HepG2 (cell line): ENCODE results near the gene GALR1. TPM values are rescaled to one million over a fixed set of nuclear protein-coding genes. Genes with fewer than 3 reads are reported as not detected.

Experiments
- ATAC-seq: fragments of 200-7000 bp; cut with Tn5 transposase; 3 replicates; pipeline ENCODE4 v1.9.1; 2020; ENCODE audit warnings: mild to moderate bottlenecking, moderate library complexity
- BruUV-seq: library from RNA; stranded (reverse); fragments of 400-500 nt; replicated peaks from 2 replicates; lab custom pipeline; 2021; lab: Mats Ljungman, UMichigan
- CTCF ChIA-PET: fragments of 300-600 bp; formaldehyde crosslinking; extraction: SDS; loops from one replicate; lab custom pipeline; 2021; ENCODE audit warnings: low total read pairs, inconsistent platforms, low intra/inter-chr PET ratio; lab: Yijun Ruan, JAX
- POLR2A ChIA-PET: fragments of 350-600 bp; sonication (Branson Sonifier 250); formaldehyde crosslinking; loops from one replicate; lab custom pipeline; 2020; ENCODE audit warnings: antibody characterized with exemption, inconsistent platforms; lab: Yijun Ruan, JAX
- DNase-seq: peaks from one replicate; pipeline ENCODE4 v3.0.0-alpha.2; 2015; ENCODE audit warnings: low spot score
- FAIRE-seq: peaks from 3 replicates; lab custom pipeline; 2011; peaks lifted over from hg19 to GRCh38; lab: Jason Lieb, UNC
- H2AFZ ChIP-seq: one replicate; pipeline ENCODE4 v1.6.1; 2011; ENCODE audit warnings: low read length, inconsistent platforms
- H3K27ac ChIP-seq: fragments of 300-600 bp; 3 replicates; pipeline ENCODE4 v1.8.0; 2011; ENCODE audit warnings: mixed run types, mild to moderate bottlenecking, mixed read lengths, low read length, inconsistent platforms; ENCODE audit not compliant: insufficient read depth; ENCODE audit errors: extremely low read length
- H3K27me3 ChIP-seq, 2 experiments: fragments of 200-600 bp in 1 of 2; 2 replicates in 1 of 2; 3 replicates in 1 of 2; pipeline versions ENCODE4 v1.6.0 to v1.8.0; 2011; ENCODE audit warnings: low read length in 2 of 2, mild to moderate bottlenecking in 2 of 2, moderate library complexity in 2 of 2, inconsistent platforms in 1 of 2; ENCODE audit not compliant: insufficient read depth in 2 of 2, control insufficient read depth in 1 of 2
- H3K36me3 ChIP-seq, 2 experiments: fragments of 200-600 bp in 1 of 2; replicated peaks in 1 of 2; 2 replicates in 1 of 2; 3 replicates in 1 of 2; pipeline versions ENCODE4 v1.5.1 to v1.8.0; 2011; ENCODE audit warnings: low read length in 2 of 2, inconsistent platforms in 1 of 2; ENCODE audit not compliant: insufficient read depth in 2 of 2, control insufficient read depth in 1 of 2
- H3K4me1 ChIP-seq: 2 replicates; pipeline ENCODE4 v1.5.1; 2012; ENCODE audit warnings: low read length, inconsistent platforms; ENCODE audit not compliant: insufficient read depth
- H3K4me2 ChIP-seq: 2 replicates; pipeline ENCODE4 v1.6.0; 2011; ENCODE audit warnings: low read depth, low read length, inconsistent platforms
- H3K4me3 ChIP-seq, 3 experiments: fragments of 200-600 bp in 1 of 3; sonication (generic), shearing (Covaris generic) in 1 of 3; replicated peaks in 1 of 3; 2 replicates each; pipeline ENCODE4 v1.5.1; 2011 to 2016; ENCODE audit warnings: low read length in 3 of 3, inconsistent platforms in 2 of 3, low read depth in 2 of 3, mild to moderate bottlenecking in 2 of 3, control low read depth in 1 of 3, mixed read lengths in 1 of 3; ENCODE audit not compliant: insufficient read depth in 1 of 3
- H3K79me2 ChIP-seq: one replicate; pipeline ENCODE4 v1.6.1; 2011; ENCODE audit warnings: low read length, inconsistent platforms; ENCODE audit not compliant: insufficient read depth
- H3K9ac ChIP-seq: 2 replicates; pipeline ENCODE4 v1.6.0; 2011; ENCODE audit warnings: mild to moderate bottlenecking, low read depth, low read length, inconsistent platforms; ENCODE audit not compliant: insufficient read depth
- H3K9me3 ChIP-seq: 2 replicates; pipeline ENCODE4 v1.5.1; 2012; ENCODE audit warnings: mild to moderate bottlenecking, low read length
- H4K20me1 ChIP-seq: 2 replicates; pipeline ENCODE4 v1.6.0; 2011; ENCODE audit warnings: inconsistent platforms, mild to moderate bottlenecking, low read length, moderate library complexity; ENCODE audit not compliant: insufficient read depth
- DNMT1 ChIP-seq: sonication (generic); formaldehyde crosslinking; IDR thresholded peaks from 2 replicates; pipeline ENCODE4 v1.5.1; 2020; ENCODE audit warnings: mild to moderate bottlenecking, missing genetic modification reagents
- ETV5 ChIP-seq: IDR thresholded peaks from 2 replicates; pipeline ENCODE4 v1.6.1; 2018; ENCODE audit warnings: missing biosample characterization, missing genetic modification reagents, inconsistent platforms, borderline replicate concordance
- FOXK2 ChIP-seq: fragments of 450-650 bp; IDR thresholded peaks from 2 replicates; pipeline ENCODE4 v1.6.1; 2016
- HNF1B ChIP-seq: sonication (generic); formaldehyde crosslinking; IDR thresholded peaks from 2 replicates; pipeline ENCODE4 v1.5.1; 2020; ENCODE audit warnings: mild to moderate bottlenecking, moderate library complexity, missing genetic modification reagents
- MXD1 ChIP-seq: sonication (generic); formaldehyde crosslinking; IDR thresholded peaks from 2 replicates; pipeline ENCODE4 v1.4.0; 2020; ENCODE audit warnings: mild to moderate bottlenecking, missing genetic modification reagents
- THYN1 ChIP-seq: sonication (generic); formaldehyde crosslinking; IDR thresholded peaks from 2 replicates; pipeline ENCODE4 v1.8.1; 2023; ENCODE audit warnings: low read depth, mild to moderate bottlenecking, moderate library complexity, missing genetic modification reagents, borderline replicate concordance
- ZNF660 ChIP-seq: sonication (generic); formaldehyde crosslinking; IDR thresholded peaks from 2 replicates; pipeline ENCODE4 v1.5.1; 2020; ENCODE audit warnings: mild to moderate bottlenecking, low read depth, missing genetic modification reagents, borderline replicate concordance
- ZNF788 ChIP-seq: sonication (generic); formaldehyde crosslinking; IDR thresholded peaks from 2 replicates; pipeline ENCODE4 v1.5.0; 2020; ENCODE audit warnings: mild to moderate bottlenecking, missing genetic modification reagents, borderline replicate concordance
- WGBS: methylation state at CpG from one replicate; pipeline ENCODE4 v1.1.6; 2017; ENCODE audit warnings: low lambda C conversion rate; 5-methylcytosine and 5-hydroxymethylcytosine counted together
- in situ Hi-C: cut with HindIII; loops from 2 replicates; pipeline ENCODE4 v1.10.0; 2017; ENCODE audit warnings: low pct_unique_long_range_greater_than_20kb; ENCODE audit not compliant: extremely low pct_ligation_motif_present
- intact Hi-C: fragments of 100-400 bp; cut with micrococcal nuclease; formaldehyde crosslinking; loops from one replicate; pipeline ENCODE4 v1.10.0; 2022; ENCODE audit not compliant: unreplicated experiment
- polyA plus RNA-seq, 8 experiments: library from polyadenylated mRNA; depleted of rRNA in 3 of 8; stranded (reverse) in 7 of 8; unstranded in 1 of 8; fragments of >200 nt; fragmentation: Illumina TruSeq in 4 of 8; extraction: Trizol in 4 of 8; gene quantifications; 2 replicates each; pipeline versions ENCODE4 v1.2.1 to v1.2.3, GENCODE V29; 2011 to 2016; ENCODE audit warnings: low read depth in 4 of 8, missing spikeins in 1 of 8, mixed read lengths in 1 of 8; ENCODE audit not compliant: insufficient read depth in 1 of 8
- total RNA-seq, 5 experiments: library from RNA; depleted of rRNA; stranded (reverse); fragments of >200 nt; fragmentation: Illumina TruSeq; extraction: Trizol; gene quantifications; 2 replicates each; pipeline ENCODE4 v1.2.3, GENCODE V29; 2016; ENCODE audit warnings: low read depth in 1 of 5
- TF ChIP-seq, protein P1 (sequence below): sonication (generic); formaldehyde crosslinking; conservative IDR thresholded peaks from 2 replicates; pipeline ENCODE4 v1.8.1; 2023; ENCODE audit warnings: missing genetic modification reagents
- TF ChIP-seq, protein P2 (sequence below): sonication (generic); formaldehyde crosslinking; IDR thresholded peaks from 2 replicates; pipeline ENCODE4 v1.5.0; 2020; ENCODE audit warnings: mild to moderate bottlenecking, missing genetic modification reagents

GALR1 gene
- total and polyA plus RNA-seq, 2 of the 13 experiments (the other 11 are each of a cell fraction or from before 2014, with no cell fraction given) = not detected

GRCh38 chr18:77305676-77306075 is 56.0 kb downstream of the GALR1 start (continued):
- TF ChIP-seq DNMT1 (CRISPR knock-in tag) = no peak
- no peak for TF ChIP-seq ZNF660 (CRISPR knock-in tag)

DNA sequence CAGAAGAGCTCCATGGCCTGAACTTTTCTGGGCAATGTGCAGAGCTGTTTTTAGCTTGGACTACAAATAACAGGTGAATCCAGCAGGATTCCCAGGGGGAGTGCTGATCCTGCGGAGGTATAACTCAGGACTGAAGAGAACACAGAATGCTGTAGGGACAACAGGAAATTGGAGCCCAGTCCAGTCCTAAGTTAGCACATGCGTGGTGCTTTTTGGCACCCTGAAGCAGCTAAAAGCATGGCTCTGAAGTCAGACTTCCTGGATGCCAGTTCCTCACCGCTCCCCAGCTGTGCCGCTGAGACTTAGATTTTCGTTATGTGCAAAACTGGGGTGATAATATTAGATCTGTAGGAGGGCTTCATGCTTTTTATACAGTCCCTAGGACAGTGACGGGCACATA is 58.6 kb downstream of the GALR1 start:
- no peak overlapping the region for H3K4me2 ChIP-seq
- H3K79me2 ChIP-seq = no peaks in the 10 kb centered on the region
- POLR2A ChIA-PET = no interaction called here
- BruUV-seq = no TSS peak
- 42% methylated on average over 6 of the region's 6 CpGs for WGBS
- no peaks in the 10 kb centered on the region for H3K4me1 ChIP-seq
- no peaks in the 10 kb centered on the region for H3K9me3 ChIP-seq
- no peak overlapping the region for H3K27ac ChIP-seq
- H3K9ac ChIP-seq = no peak overlapping the region
- FAIRE-seq (no peak), ATAC-seq (no peak), DNase-seq (no peak)
- in situ Hi-C loops = no loop called here
- H2AFZ ChIP-seq = no peak overlapping the region
- intact Hi-C loops = no loop called here
- no peaks in the 10 kb centered on the region for H3K27me3 ChIP-seq
- no peak overlapping the region for H3K4me3 ChIP-seq
- CTCF ChIA-PET = no interaction called here
- H4K20me1 ChIP-seq = no peaks in the 10 kb centered on the region
- no peaks in the 10 kb centered on the region for H3K36me3 ChIP-seq
- TF ChIP-seq THYN1 (CRISPR knock-in tag) (no peak), ZNF788 (CRISPR knock-in tag) (no peak), ETV5 (CRISPR knock-in tag) (no peak), HNF1B (no peak), FOXK2 (no peak), MXD1 (CRISPR knock-in tag) (no peak)
- TF ChIP-seq, protein P1, sequence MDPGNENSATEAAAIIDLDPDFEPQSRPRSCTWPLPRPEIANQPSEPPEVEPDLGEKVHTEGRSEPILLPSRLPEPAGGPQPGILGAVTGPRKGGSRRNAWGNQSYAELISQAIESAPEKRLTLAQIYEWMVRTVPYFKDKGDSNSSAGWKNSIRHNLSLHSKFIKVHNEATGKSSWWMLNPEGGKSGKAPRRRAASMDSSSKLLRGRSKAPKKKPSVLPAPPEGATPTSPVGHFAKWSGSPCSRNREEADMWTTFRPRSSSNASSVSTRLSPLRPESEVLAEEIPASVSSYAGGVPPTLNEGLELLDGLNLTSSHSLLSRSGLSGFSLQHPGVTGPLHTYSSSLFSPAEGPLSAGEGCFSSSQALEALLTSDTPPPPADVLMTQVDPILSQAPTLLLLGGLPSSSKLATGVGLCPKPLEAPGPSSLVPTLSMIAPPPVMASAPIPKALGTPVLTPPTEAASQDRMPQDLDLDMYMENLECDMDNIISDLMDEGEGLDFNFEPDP (CRISPR knock-in tag) = no peak
- TF ChIP-seq, protein P2, sequence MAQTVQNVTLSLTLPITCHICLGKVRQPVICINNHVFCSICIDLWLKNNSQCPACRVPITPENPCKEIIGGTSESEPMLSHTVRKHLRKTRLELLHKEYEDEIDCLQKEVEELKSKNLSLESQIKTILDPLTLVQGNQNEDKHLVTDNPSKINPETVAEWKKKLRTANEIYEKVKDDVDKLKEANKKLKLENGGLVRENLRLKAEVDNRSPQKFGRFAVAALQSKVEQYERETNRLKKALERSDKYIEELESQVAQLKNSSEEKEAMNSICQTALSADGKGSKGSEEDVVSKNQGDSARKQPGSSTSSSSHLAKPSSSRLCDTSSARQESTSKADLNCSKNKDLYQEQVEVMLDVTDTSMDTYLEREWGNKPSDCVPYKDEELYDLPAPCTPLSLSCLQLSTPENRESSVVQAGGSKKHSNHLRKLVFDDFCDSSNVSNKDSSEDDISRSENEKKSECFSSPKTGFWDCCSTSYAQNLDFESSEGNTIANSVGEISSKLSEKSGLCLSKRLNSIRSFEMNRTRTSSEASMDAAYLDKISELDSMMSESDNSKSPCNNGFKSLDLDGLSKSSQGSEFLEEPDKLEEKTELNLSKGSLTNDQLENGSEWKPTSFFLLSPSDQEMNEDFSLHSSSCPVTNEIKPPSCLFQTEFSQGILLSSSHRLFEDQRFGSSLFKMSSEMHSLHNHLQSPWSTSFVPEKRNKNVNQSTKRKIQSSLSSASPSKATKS (CRISPR knock-in tag) = no peak
